ENCODE data around the gene HDAC4.

The HDAC4 gene

GRCh38 chr2:239381709-239382134, 19.1 kb downstream of the HDAC4 start:
- DNase-seq = peak in 1 of 2 donors; percentile 39

GRCh38 chr2:239380831-239381708, 19.8 kb downstream of the HDAC4 start:
- DNase-seq = peak; percentile 64 to 70

- DNase-seq = no peak
These were observed 21.1 kb downstream of the HDAC4 start for GRCh38 chr2:239379641-239380170.

GRCh38 chr2:239378918-239379640, 21.7 kb downstream of the HDAC4 start:
- DNase-seq = no peak

- no peak for DNase-seq
These were observed 22.6 kb downstream of the HDAC4 start for GRCh38 chr2:239378021-239378917.

- DNase-seq = no peak
These were observed 23.2 kb downstream of the HDAC4 start for GRCh38 chr2:239377591-239377990.

- no peak for DNase-seq
These were observed 23.8 kb downstream of the HDAC4 start for GRCh38 chr2:239376942-239377531.

- no peak for DNase-seq
These were observed 24.5 kb downstream of the HDAC4 start for GRCh38 chr2:239376351-239376750.

- no peak for DNase-seq
These were observed 25.4 kb downstream of the HDAC4 start for GRCh38 chr2:239375278-239376061.

- no peak for DNase-seq
These were observed 25.9 kb downstream of the HDAC4 start for GRCh38 chr2:239374896-239375277.

- no peak for DNase-seq
These were observed 28.0 kb downstream of the HDAC4 start for GRCh38 chr2:239372835-239373234.

GRCh38 chr2:239371726-239372686, 28.8 kb downstream of the HDAC4 start:
- no peak for DNase-seq

- DNase-seq = no peak
These were observed 29.7 kb downstream of the HDAC4 start for GRCh38 chr2:239370876-239371725.

GRCh38 chr2:239370403-239370802, 30.4 kb downstream of the HDAC4 start:
- DNase-seq = no peak

GRCh38 chr2:239369631-239370161, 31.1 kb downstream of the HDAC4 start:
- peak; percentile 74 to 79 for DNase-seq

- DNase-seq = no peak
These were observed 31.8 kb downstream of the HDAC4 start for GRCh38 chr2:239368906-239369552.

- DNase-seq = no peak
These were observed 32.5 kb downstream of the HDAC4 start for GRCh38 chr2:239368321-239368720.

- DNase-seq = no peak
These were observed 34.1 kb downstream of the HDAC4 start for GRCh38 chr2:239366740-239367139.

Data from stimulated activated CD4-positive, alpha-beta T cell treated with anti-CD3 and anti-CD28 coated beads, Interleukin-2, amount 100 ng/mL, for 24 hours (primary cell).